Osteoblast (primary cell): Measurements from ENCODE around the gene OR2Z1. TPM values are rescaled to one million over a fixed set of nuclear protein-coding genes. Genes with fewer than 3 reads are reported as not detected.
A peak's percentile ranks its signal among the peaks of the same experiment; 100 is the strongest.

ENCODE experiments used
- DNase-seq: peaks from one replicate; pipeline ENCODE4 v3.0.0; 2011; ENCODE audit warnings: low spot score, mixed read lengths; ENCODE audit not compliant: insufficient read length; ENCODE audit errors: missing footprints
- H2AFZ ChIP-seq: 2 replicates; pipeline ENCODE4 v1.6.0; 2011; ENCODE audit warnings: mild to moderate bottlenecking, low read length
- H3K27ac ChIP-seq: 2 replicates; pipeline ENCODE4 v1.5.1; 2011; ENCODE audit warnings: mild to moderate bottlenecking, low read depth, low read length, moderate library complexity
- H3K27me3 ChIP-seq: 2 replicates; pipeline ENCODE4 v1.6.0; 2012; ENCODE audit warnings: mild to moderate bottlenecking, control low read depth, inconsistent platforms, low read length, moderate library complexity; ENCODE audit not compliant: insufficient read depth
- H3K36me3 ChIP-seq: 2 replicates; pipeline ENCODE4 v1.5.1; 2011; ENCODE audit warnings: mild to moderate bottlenecking, low read length, control low read depth, moderate library complexity; ENCODE audit not compliant: insufficient read depth
- H3K4me1 ChIP-seq: 2 replicates; pipeline ENCODE4 v1.5.1; 2011; ENCODE audit warnings: mild to moderate bottlenecking, low read length, control low read depth, moderate library complexity; ENCODE audit not compliant: insufficient read depth
- H3K4me2 ChIP-seq: 2 replicates; pipeline ENCODE4 v1.6.0; 2011; ENCODE audit warnings: mild to moderate bottlenecking, low read length; ENCODE audit not compliant: insufficient read depth
- H3K4me3 ChIP-seq: fragments of 200-600 bp; sonication (generic); 3 replicates; pipeline ENCODE4 v1.5.1; 2012; ENCODE audit warnings: mild to moderate bottlenecking, low read length, inconsistent platforms; ENCODE audit not compliant: insufficient read depth
- H3K79me2 ChIP-seq: 2 replicates; pipeline ENCODE4 v1.6.0; 2012; ENCODE audit warnings: mild to moderate bottlenecking, low read length, control low read depth, inconsistent platforms; ENCODE audit not compliant: insufficient read depth
- H3K9me3 ChIP-seq: 2 replicates; pipeline ENCODE4 v1.5.1; 2011; ENCODE audit warnings: low read depth, low read length, control low read depth
- H4K20me1 ChIP-seq: 2 replicates; pipeline ENCODE4 v1.6.0; 2012; ENCODE audit warnings: mild to moderate bottlenecking, low read length, control low read depth; ENCODE audit not compliant: insufficient read depth
- total RNA-seq: library from RNA; depleted of rRNA; stranded (reverse); fragments of >200 nt; gene quantifications from 2 replicates; pipeline ENCODE4 v1.2.3, GENCODE V29; 2012
- TF ChIP-seq, protein P1 (sequence below): IDR thresholded peaks from 2 replicates; pipeline ENCODE4 v1.5.1; 2011; ENCODE audit warnings: mild to moderate bottlenecking, low read depth, low read length, moderate library complexity; ENCODE audit errors: extremely low read depth

Gene OR2Z1
- total RNA-seq, 1 donor: not detected

DNA sequence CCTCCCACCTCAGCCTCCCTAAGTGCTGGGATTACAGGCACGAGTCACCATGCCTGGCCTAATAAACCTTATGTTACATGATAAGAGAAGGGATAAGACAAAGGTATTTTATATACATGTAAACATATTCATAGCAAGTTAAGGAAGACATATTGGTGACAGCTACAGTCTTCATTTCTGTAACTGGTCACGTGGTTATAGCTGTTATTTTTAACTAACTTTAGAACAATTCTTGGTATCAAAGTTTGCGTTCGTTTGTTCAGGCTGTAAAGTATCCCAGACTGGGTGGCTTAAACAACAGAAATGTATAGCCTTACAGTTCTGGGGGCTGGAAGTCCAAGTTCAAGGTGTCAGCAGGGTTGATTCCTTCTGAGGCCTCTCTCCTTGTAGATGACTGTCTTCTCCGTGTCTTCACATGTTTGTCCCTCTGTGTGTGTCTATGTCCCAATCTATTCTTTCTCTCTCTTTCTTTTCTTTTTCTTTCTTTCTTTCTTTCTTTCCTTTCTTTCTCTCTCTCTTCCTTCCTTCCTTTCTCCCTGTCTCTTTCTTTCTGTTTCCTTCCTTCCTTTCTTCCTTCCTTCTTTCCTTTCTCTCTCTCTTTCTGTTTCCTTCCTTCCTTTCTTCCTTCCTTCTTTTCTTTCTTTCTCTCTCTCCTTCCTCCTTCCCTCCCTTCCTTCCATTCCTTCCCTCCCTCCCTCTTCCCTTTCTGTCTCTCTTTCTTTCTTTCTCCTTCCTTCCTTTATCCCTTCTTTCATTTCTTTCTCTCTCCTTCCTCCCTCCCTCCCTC, 30.5 kb upstream of the OR2Z1 start:
- Histone ChIP-seq H3K4me3 (no peak overlapping the region), H3K27ac (no peak overlapping the region), H3K9me3 (no peaks in the 10 kb centered on the region), H3K4me1 (no peaks in the 10 kb centered on the region), H3K36me3 (no peaks in the 10 kb centered on the region), H2AFZ (no peak overlapping the region), H3K27me3 (no peaks in the 10 kb centered on the region), H3K4me2 (no peak overlapping the region), H4K20me1 (no peaks in the 10 kb centered on the region), H3K79me2 (no peaks in the 10 kb centered on the region)
- DNase-seq: no peak
- TF ChIP-seq, protein P1, sequence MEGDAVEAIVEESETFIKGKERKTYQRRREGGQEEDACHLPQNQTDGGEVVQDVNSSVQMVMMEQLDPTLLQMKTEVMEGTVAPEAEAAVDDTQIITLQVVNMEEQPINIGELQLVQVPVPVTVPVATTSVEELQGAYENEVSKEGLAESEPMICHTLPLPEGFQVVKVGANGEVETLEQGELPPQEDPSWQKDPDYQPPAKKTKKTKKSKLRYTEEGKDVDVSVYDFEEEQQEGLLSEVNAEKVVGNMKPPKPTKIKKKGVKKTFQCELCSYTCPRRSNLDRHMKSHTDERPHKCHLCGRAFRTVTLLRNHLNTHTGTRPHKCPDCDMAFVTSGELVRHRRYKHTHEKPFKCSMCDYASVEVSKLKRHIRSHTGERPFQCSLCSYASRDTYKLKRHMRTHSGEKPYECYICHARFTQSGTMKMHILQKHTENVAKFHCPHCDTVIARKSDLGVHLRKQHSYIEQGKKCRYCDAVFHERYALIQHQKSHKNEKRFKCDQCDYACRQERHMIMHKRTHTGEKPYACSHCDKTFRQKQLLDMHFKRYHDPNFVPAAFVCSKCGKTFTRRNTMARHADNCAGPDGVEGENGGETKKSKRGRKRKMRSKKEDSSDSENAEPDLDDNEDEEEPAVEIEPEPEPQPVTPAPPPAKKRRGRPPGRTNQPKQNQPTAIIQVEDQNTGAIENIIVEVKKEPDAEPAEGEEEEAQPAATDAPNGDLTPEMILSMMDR: no peak

DNA sequence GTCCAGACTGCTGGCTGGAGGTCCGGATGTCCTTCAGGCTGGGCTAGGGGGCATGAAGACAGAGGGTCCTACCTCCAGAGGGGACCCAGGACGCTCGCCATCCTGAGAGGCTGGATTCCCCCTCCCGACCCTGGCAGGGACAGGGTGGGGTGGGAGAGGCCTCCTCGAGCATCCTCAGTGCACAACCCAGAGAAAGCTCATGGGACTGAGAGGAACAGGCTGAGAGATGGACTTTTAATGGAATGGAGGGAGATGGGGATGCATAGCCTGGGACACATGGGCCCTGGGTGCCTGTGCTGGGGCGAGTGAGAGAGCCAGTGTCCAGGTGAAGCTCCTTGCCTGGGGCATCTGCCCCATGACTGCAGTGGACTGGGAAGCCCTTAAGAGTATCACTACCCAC, 25.9 kb upstream of the OR2Z1 start:
- TF ChIP-seq, protein P1: no peak
- no peaks in the 10 kb centered on the region for H3K36me3 ChIP-seq
- H3K4me3 ChIP-seq: no peak overlapping the region
- peak; percentile 63 for DNase-seq
- no peaks in the 10 kb centered on the region for H3K79me2 ChIP-seq
- no peak overlapping the region for H2AFZ ChIP-seq
- H3K9me3 ChIP-seq: no peaks in the 10 kb centered on the region
- H3K4me2 ChIP-seq: no peak overlapping the region
- H3K4me1 ChIP-seq: no peaks in the 10 kb centered on the region
- H3K27me3 ChIP-seq: no peaks in the 10 kb centered on the region
- H3K27ac ChIP-seq: no peak overlapping the region
- H4K20me1 ChIP-seq: no peaks in the 10 kb centered on the region

DNA sequence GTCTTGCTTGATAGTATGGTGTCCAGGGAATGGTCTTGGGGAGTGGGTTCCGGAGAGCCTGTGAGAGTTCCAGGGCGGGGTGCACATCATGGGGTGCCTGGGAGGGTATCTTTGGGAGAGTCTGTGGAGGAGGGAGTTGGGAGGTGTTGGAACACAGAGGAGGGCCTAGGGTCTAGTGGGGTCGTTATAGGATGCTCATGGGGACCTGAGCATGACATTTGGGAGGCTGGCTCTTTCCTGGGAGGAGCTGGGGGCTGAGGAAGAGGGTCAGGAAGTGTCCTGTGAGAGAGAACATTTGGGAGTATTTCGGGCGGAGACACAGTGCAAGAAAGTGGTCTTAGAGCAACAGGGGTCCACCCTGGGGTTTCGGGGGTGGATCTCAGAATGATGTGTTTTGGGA, 25.5 kb upstream of the OR2Z1 start:
- Histone ChIP-seq H3K36me3 (no peaks in the 10 kb centered on the region), H3K4me3 (no peak overlapping the region), H3K27me3 (no peaks in the 10 kb centered on the region), H3K4me2 (no peak overlapping the region), H3K4me1 (no peaks in the 10 kb centered on the region), H3K27ac (no peak overlapping the region), H4K20me1 (no peaks in the 10 kb centered on the region), H3K79me2 (no peaks in the 10 kb centered on the region), H2AFZ (no peak overlapping the region), H3K9me3 (no peaks in the 10 kb centered on the region)
- TF ChIP-seq, protein P1: no peak
- DNase-seq: no peak

DNA sequence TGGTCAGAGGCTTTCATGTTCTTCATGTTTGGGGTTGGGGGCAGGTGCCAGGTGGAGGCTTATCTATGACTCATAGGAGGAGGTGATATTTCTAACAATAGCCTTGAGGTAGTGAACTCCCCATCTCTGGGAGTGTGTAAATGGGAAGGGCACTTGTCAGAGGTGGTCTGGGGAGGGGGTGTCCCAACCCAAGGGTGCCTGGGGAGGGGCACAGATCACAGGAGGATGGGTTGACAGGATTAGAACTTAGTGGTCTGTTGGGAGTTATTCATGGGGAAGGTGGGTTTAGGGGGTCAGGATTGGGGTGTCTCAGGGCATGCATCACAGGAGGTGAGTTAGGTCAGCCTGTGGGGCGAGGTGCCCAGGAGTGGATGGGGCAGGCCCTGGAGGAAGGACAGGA, 24.4 kb upstream of the OR2Z1 start:
- H3K4me2 ChIP-seq: no peak overlapping the region
- no peak overlapping the region for H3K4me3 ChIP-seq
- H4K20me1 ChIP-seq: no peaks in the 10 kb centered on the region
- DNase-seq: peak; percentile 65
- TF ChIP-seq, protein P1: no peak
- H3K79me2 ChIP-seq: no peaks in the 10 kb centered on the region
- no peaks in the 10 kb centered on the region for H3K4me1 ChIP-seq
- H3K9me3 ChIP-seq: no peaks in the 10 kb centered on the region
- no peak overlapping the region for H3K27ac ChIP-seq
- H3K36me3 ChIP-seq: no peaks in the 10 kb centered on the region
- H3K27me3 ChIP-seq: no peaks in the 10 kb centered on the region
- no peak overlapping the region for H2AFZ ChIP-seq
